Renal pelvis (tissue), 4 donors: ENCODE data around the gene EXOC6B. TPM values are rescaled to one million over a fixed set of nuclear protein-coding genes. Genes with fewer than 3 reads are reported as not detected.
"Not testable (repeated sequence)": the region's sequence is repeated elsewhere in the genome, so short reads cannot be mapped to it uniquely, and the experiment has no call there.

Source experiments
- DNase-seq: peaks from one replicate; pipeline ENCODE4 v3.0.0-alpha.2; 2013
- polyA plus RNA-seq, 3 donors: library from polyadenylated mRNA; unstranded; fragments of 120-200 nt; gene quantifications; one replicate each; pipeline ENCODE4 v1.2.1, GENCODE V29; 2013; ENCODE audit not compliant: insufficient read length in 3 of 3

Gene EXOC6B
- polyA plus RNA-seq, 3 donors = 20.0 to 24.6 (median 21.8) TPM

GRCh38 chr2:72454189-72454588, 371.6 kb downstream of the EXOC6B start:
- no peak for DNase-seq

GRCh38 chr2:72442270-72442669, 383.6 kb downstream of the EXOC6B start:
- no peak for DNase-seq

- DNase-seq = no peak
Observed at GRCh38 chr2:72439892-72440291, 385.9 kb downstream of the EXOC6B start.

- DNase-seq = no peak
Observed at GRCh38 chr2:72438364-72438763, 387.5 kb downstream of the EXOC6B start.

GRCh38 chr2:72431737-72432136, 394.1 kb downstream of the EXOC6B start:
- DNase-seq = no peak

GRCh38 chr2:72427022-72427861, 398.6 kb downstream of the EXOC6B start:
- DNase-seq = no peak

GRCh38 chr2:72425996-72426395, 399.8 kb downstream of the EXOC6B start:
- no peak for DNase-seq

GRCh38 chr2:72423756-72424155, 402.1 kb downstream of the EXOC6B start:
- no peak for DNase-seq

GRCh38 chr2:72421771-72422379, 404.0 kb downstream of the EXOC6B start:
- not testable (repeated sequence) for DNase-seq

- no peak for DNase-seq
Observed at GRCh38 chr2:72415781-72416475, 409.9 kb downstream of the EXOC6B start.

GRCh38 chr2:72415241-72415661, 410.6 kb downstream of the EXOC6B start:
- DNase-seq = no peak

- DNase-seq = no peak
Observed at GRCh38 chr2:72414137-72414760, 411.6 kb downstream of the EXOC6B start.

- no peak for DNase-seq
Observed at GRCh38 chr2:72413716-72414115, 412.1 kb downstream of the EXOC6B start.

GRCh38 chr2:72412214-72412613, 413.6 kb downstream of the EXOC6B start:
- DNase-seq = no peak

- DNase-seq = no peak
Observed at GRCh38 chr2:72399879-72400278, 426.0 kb downstream of the EXOC6B start.

- DNase-seq = no peak
Observed at GRCh38 chr2:72395096-72395495, 430.7 kb downstream of the EXOC6B start.

GRCh38 chr2:72394541-72395070, 431.2 kb downstream of the EXOC6B start:
- no peak for DNase-seq

- no peak for DNase-seq
Observed at GRCh38 chr2:72389447-72389846, 436.4 kb downstream of the EXOC6B start.

GRCh38 chr2:72388263-72388662, 437.6 kb downstream of the EXOC6B start:
- no peak for DNase-seq

- no peak for DNase-seq
Observed at GRCh38 chr2:72386288-72386687, 439.5 kb downstream of the EXOC6B start.

GRCh38 chr2:72378753-72379348, 447.0 kb downstream of the EXOC6B start:
- DNase-seq = no peak
